GM10847 (cell line): ENCODE data around the gene ZNF354B.

Source experiments
- POLR2A ChIP-seq: IDR thresholded peaks from 2 replicates; pipeline ENCODE4 v1.6.1; 2011; ENCODE audit not compliant: insufficient read length; ENCODE audit errors: extremely low read depth

Gene ZNF354B

DNA sequence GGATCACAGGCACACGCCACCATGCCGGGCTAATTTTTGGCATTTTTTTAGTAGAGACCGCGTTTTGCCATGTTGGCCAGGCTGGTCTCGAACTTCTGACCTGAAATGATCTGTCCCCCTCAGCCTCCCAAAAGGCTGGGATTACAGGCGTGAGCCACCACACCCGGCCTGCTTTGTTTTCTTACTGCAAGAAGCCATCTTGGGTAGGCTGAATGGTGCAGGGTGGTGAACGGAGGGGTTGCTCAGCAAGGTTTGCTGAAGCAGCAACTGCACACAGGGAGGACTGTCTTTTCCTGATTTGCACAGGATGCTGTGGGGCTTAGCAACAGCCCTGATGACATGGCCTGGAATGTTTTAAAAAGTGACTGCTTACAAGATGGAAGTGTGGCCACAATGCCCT lies 10.7 kb downstream of the ZNF354B start:
- no peak for TF ChIP-seq POLR2A

DNA sequence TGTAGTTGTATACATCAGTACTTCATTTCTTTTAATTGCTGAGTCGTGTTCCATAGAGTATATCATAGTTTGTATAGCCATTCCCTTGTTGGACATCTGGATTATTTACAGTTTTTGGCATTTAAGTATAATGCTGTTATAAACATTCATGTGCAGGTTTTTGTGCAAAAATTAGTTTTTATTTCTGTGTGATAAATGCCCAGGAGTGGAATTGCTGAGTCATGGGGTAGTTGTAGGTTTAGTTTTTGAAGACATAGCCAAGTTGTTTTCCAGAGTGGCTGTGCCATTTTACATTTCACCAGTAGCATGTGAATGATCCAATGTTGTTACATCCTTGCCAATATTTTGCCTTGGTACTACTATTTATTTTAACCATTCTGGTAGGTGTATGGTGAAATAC lies 12.5 kb downstream of the ZNF354B start:
- TF ChIP-seq POLR2A = no peak

DNA sequence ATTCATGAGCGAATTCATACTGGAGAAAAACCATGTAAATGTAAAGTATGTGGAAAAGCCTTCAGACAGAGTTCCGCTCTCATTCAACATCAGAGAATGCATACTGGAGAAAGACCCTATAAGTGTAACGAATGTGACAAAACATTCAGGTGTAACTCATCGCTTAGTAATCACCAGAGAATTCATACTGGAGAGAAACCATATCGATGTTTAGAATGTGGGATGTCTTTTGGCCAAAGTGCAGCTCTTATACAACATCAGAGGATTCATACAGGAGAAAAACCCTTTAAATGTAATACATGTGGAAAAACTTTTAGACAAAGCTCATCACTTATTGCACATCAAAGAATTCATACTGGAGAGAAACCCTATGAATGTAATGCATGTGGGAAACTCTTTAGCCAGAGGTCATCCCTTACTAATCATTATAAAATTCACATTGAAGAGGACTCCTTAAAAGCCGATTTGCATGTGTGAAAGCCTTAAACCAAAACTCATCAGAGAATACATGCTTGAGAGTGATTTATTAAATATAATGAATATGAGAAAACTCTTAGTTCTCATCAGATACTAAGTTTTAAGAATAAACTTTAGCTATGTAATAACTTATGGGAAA lies 24.2 kb downstream of the ZNF354B start:
- no peak for TF ChIP-seq POLR2A

- TF ChIP-seq POLR2A = no peak
Observed at GRCh38 chr5:178895615-178896571, 36.1 kb downstream of the ZNF354B start, which contains the start of gene ZFP2. Gene ZFP2, plus strand, starts transcription at chr5:178895913. Its CDS starts 35,401 bp downstream, at chr5:178931314.

DNA sequence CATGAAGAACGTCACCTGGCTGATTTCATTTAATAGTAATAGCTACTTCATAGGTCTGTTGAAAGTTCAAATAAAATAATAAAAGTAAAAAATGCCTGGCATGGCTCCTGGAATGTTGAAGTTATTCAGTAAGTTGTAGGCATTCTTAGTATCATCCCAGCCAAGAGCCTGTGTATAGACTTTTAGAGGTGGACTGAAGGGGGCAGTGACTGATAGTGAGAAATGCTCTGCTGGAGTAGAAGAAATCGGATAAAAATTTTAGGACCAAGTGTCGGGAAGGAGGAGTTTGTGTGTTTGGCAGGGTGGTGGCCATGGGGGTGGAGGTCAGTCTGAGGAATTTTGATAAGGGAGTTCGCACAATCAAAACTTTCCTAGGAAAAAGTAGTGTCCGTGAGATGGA lies 39.5 kb downstream of the ZNF354B start:
- TF ChIP-seq POLR2A = no peak

- no peak for TF ChIP-seq POLR2A
Observed at GRCh38 chr5:178902849-178903248, 43.1 kb downstream of the ZNF354B start.

- no peak for TF ChIP-seq POLR2A
Observed at GRCh38 chr5:178931846-178932760, 72.3 kb downstream of the ZNF354B start.
